AG04449 (cell line): Measurements from ENCODE around the gene SCAF8.

Experiments
- CTCF ChIA-PET: fragments of 350-600 bp; formaldehyde crosslinking; extraction: SDS; loops from one replicate; lab custom pipeline; 2021; ENCODE audit warnings: antibody characterized with exemption; lab: Yijun Ruan, JAX
- POLR2A ChIA-PET: fragments of 400-600, 350-600 bp; formaldehyde crosslinking; extraction: SDS; loops from one replicate; lab custom pipeline; 2020; ENCODE audit warnings: antibody characterized with exemption, inconsistent platforms; lab: Yijun Ruan, JAX
- DNase-seq: peaks from one replicate; pipeline ENCODE4 v3.0.0-alpha.2; 2010; ENCODE audit warnings: low read depth, low spot score
- H3K4me3 ChIP-seq: 2 replicates; pipeline ENCODE4 v1.5.1; 2011; ENCODE audit warnings: low read depth, mild to moderate bottlenecking, control low read depth, low read length
- CTCF ChIP-seq: IDR thresholded peaks from one replicate; pipeline ENCODE4 v1.5.1; 2011; ENCODE audit warnings: mild to moderate bottlenecking, moderate library complexity, low read length, control low read depth, inconsistent platforms; ENCODE audit not compliant: insufficient read depth; ENCODE audit errors: missing control alignments

Gene SCAF8

GRCh38 chr6:154696661-154697060 lies 36.6 kb upstream of the SCAF8 start:
- CTCF ChIA-PET: interaction anchor here (1.0 kb wide), 1 partner anchor 21 kb away, joined by 5 read pairs; no protein-coding TSS in a partner anchor

GRCh38 chr6:154703124-154703523 lies 30.1 kb upstream of the SCAF8 start:
- POLR2A ChIA-PET: no interaction called here
- DNase-seq: no peak
- CTCF ChIA-PET: no interaction called here

More at GRCh38 chr6:154696661-154697060, 36.6 kb upstream of the SCAF8 start:
- POLR2A ChIA-PET: no interaction called here
- DNase-seq: no peak
- no peak for TF ChIP-seq CTCF
- no peak overlapping the region for H3K4me3 ChIP-seq

GRCh38 chr6:154705471-154706113 lies 27.6 kb upstream of the SCAF8 start:
- no peak for TF ChIP-seq CTCF
- ChIA-PET CTCF (interaction anchor here (1.0 kb wide), 1 partner anchor 99 kb away, joined by 3 read pairs; no protein-coding TSS in a partner anchor), POLR2A (no interaction called here)
- no peak for DNase-seq
- H3K4me3 ChIP-seq: no peak overlapping the region

More at GRCh38 chr6:154703124-154703523, 30.1 kb upstream of the SCAF8 start:
- H3K4me3 ChIP-seq: no peak overlapping the region
- no peak for TF ChIP-seq CTCF

GRCh38 chr6:154706389-154706788 lies 26.8 kb upstream of the SCAF8 start:
- CTCF ChIA-PET: no interaction called here

GRCh38 chr6:154709621-154710020 lies 23.6 kb upstream of the SCAF8 start:
- DNase-seq: no peak
- POLR2A ChIA-PET: no interaction called here
- CTCF ChIA-PET: interaction anchor here (1.0 kb wide), 1 partner anchor 34 kb away, joined by 4 read pairs; no protein-coding TSS in a partner anchor
- no peak overlapping the region for H3K4me3 ChIP-seq
- TF ChIP-seq CTCF: no peak

More at GRCh38 chr6:154706389-154706788, 26.8 kb upstream of the SCAF8 start:
- no peak for TF ChIP-seq CTCF
- POLR2A ChIA-PET: no interaction called here
- no peak for DNase-seq
- no peak overlapping the region for H3K4me3 ChIP-seq

GRCh38 chr6:154710689-154711088 lies 22.5 kb upstream of the SCAF8 start:
- ChIA-PET POLR2A (no interaction called here), CTCF (interaction anchor here (1.0 kb wide), 1 partner anchor 35 kb away, joined by 4 read pairs; no protein-coding TSS in a partner anchor)
- no peak for DNase-seq
- no peak for TF ChIP-seq CTCF
- H3K4me3 ChIP-seq: no peak overlapping the region
